ENCODE measurements around the gene EFR3B.

DNA sequence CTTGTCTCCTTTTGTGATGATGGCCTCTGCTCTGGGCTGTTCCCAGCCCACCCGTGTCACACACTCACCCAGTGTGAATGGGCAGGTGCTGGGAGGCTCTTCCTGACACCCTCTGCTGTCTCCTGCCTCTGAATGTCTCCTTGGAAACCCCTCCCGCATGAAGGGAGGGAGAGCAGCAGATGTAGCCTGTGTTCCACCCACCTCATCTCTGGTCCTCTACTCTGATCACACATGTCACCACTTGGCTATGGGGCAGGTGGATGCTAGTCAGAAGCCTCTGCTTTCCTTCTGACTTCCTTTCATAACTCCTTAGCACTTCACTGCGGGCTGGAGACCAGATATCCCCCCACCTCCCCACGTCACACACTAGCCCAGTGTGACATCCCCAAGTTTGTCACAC lies 23.9 kb downstream of the EFR3B start:
- TF ChIP-seq, protein P1, sequence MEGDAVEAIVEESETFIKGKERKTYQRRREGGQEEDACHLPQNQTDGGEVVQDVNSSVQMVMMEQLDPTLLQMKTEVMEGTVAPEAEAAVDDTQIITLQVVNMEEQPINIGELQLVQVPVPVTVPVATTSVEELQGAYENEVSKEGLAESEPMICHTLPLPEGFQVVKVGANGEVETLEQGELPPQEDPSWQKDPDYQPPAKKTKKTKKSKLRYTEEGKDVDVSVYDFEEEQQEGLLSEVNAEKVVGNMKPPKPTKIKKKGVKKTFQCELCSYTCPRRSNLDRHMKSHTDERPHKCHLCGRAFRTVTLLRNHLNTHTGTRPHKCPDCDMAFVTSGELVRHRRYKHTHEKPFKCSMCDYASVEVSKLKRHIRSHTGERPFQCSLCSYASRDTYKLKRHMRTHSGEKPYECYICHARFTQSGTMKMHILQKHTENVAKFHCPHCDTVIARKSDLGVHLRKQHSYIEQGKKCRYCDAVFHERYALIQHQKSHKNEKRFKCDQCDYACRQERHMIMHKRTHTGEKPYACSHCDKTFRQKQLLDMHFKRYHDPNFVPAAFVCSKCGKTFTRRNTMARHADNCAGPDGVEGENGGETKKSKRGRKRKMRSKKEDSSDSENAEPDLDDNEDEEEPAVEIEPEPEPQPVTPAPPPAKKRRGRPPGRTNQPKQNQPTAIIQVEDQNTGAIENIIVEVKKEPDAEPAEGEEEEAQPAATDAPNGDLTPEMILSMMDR (IDR thresholded peaks at IDR 0.05) = no peak
- no peak for TF ChIP-seq ZFX (IDR thresholded peaks at IDR 0.05; ENCODE audit: borderline replicate concordance)

Measured in 22Rv1 (cell line).